NB4 (cell line): ENCODE data around the gene CACNA2D3.

Experiments used
- DNase-seq: peaks from one replicate; pipeline ENCODE4 v3.0.0; 2010; ENCODE audit warnings: low read depth
- H3K4me3 ChIP-seq: one replicate; pipeline ENCODE4 v1.5.1; 2011; ENCODE audit warnings: mild to moderate bottlenecking, low read depth, low read length, moderate library complexity
- MYC ChIP-seq: IDR thresholded peaks from 2 replicates; pipeline ENCODE4 v1.6.1; 2011; ENCODE audit warnings: low read depth, low read length
- POLR2A ChIP-seq: IDR thresholded peaks from 2 replicates; pipeline ENCODE4 v1.6.1; 2011; ENCODE audit warnings: mild to moderate bottlenecking; ENCODE audit not compliant: insufficient read length; ENCODE audit errors: extremely low read depth
- TF ChIP-seq, protein P1 (sequence below): IDR thresholded peaks from one replicate; pipeline ENCODE4 v1.5.1; 2012; ENCODE audit warnings: low read depth, low read length
- TF ChIP-seq, protein P2 (sequence below): IDR thresholded peaks from 2 replicates; pipeline ENCODE4 v1.6.1; 2011; ENCODE audit warnings: low read depth, low read length

Gene CACNA2D3

DNA sequence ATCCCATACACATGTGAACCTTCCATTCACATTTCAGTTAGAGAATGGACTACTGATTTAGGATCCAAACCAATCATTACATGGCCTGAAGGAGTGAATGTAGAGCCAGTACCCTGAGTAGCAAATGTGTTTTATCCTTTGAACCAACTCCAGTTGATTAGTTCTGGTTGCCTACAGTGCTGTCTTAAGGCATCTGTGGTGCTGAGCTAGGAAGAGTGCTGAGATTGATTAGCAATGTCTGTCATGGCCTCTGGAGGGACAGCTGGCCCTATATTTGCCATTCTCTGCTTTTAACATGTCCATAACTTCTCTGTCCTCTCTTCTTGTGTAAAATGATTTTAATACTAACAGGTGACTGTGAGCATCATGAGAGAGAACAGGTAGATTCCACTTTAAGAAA, 794.4 kb downstream of the CACNA2D3 start:
- DNase-seq, result no peak
- no peak overlapping the region for H3K4me3 ChIP-seq
- TF ChIP-seq MYC, result no peak
- TF ChIP-seq, protein P1, sequence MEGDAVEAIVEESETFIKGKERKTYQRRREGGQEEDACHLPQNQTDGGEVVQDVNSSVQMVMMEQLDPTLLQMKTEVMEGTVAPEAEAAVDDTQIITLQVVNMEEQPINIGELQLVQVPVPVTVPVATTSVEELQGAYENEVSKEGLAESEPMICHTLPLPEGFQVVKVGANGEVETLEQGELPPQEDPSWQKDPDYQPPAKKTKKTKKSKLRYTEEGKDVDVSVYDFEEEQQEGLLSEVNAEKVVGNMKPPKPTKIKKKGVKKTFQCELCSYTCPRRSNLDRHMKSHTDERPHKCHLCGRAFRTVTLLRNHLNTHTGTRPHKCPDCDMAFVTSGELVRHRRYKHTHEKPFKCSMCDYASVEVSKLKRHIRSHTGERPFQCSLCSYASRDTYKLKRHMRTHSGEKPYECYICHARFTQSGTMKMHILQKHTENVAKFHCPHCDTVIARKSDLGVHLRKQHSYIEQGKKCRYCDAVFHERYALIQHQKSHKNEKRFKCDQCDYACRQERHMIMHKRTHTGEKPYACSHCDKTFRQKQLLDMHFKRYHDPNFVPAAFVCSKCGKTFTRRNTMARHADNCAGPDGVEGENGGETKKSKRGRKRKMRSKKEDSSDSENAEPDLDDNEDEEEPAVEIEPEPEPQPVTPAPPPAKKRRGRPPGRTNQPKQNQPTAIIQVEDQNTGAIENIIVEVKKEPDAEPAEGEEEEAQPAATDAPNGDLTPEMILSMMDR, result no peak
- no peak for TF ChIP-seq POLR2A
- TF ChIP-seq, protein P2, sequence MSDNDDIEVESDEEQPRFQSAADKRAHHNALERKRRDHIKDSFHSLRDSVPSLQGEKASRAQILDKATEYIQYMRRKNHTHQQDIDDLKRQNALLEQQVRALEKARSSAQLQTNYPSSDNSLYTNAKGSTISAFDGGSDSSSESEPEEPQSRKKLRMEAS, result no peak

DNA sequence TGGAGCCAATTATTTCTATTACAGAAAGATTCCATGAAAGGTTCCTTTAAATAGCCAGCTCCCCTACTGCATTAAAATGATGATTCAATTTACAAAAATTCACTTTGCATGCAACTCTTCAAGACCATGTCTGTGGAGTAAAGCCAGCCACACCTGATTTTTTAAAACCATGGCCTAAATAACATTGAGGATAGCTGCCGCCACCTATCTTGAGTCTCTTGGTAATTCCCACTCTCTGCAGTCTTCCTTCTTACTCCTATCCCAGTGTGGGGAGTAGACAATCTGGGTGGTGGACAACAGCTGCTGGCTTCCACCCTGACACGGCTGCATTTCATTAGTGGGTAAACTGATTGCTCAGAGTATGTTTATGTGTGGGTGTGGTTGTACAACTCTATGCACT, 794.8 kb downstream of the CACNA2D3 start:
- no peak overlapping the region for H3K4me3 ChIP-seq
- no peak for DNase-seq
- TF ChIP-seq, protein P1, result no peak
- TF ChIP-seq POLR2A, result no peak
- TF ChIP-seq, protein P2, result no peak

DNA sequence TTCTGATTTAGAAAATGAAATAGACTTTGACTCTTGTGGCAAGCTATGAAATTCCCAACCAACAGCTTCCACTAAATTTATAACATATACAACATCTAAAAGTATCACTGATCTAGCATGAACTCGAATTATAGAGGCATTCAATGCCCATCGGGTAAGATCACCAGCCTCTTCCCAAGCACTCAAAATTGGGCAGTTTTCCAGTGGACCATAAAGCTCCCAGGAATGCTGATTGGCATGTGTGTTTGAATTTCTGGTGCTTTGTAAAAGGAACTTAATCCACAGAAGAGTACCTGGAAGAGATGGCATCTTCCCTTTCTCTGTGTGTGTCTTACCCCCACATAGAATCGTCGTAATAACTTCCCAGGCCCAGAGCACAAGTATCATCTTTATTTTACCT, 795.5 kb downstream of the CACNA2D3 start:
- DNase-seq, result no peak
- no peak for TF ChIP-seq MYC
- TF ChIP-seq, protein P1, result no peak
- TF ChIP-seq POLR2A, result no peak
- TF ChIP-seq, protein P2, result no peak
- no peak overlapping the region for H3K4me3 ChIP-seq

DNA sequence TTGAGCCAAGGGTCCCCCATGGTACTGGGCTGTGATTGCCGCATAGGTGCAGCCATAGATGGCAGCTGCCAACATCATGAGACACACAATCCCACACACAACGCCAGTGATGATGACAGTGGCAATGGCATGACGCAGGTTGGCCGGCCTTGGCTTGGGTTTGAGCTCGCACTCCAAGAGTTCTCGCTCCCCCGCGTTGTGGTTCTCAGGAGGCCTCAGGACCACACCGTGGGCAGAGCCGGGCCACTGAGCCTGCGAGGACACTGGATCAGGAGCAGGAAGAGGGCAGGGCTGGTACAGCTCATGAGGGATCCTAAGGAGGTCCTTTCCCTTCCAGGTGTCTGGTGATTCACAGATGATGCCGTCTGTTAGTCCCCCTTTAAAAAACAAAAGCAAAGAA, 796.2 kb downstream of the CACNA2D3 start:
- no peak overlapping the region for H3K4me3 ChIP-seq
- TF ChIP-seq POLR2A (no peak), MYC (no peak)
- TF ChIP-seq, protein P1, result no peak
- TF ChIP-seq, protein P2, result no peak
- DNase-seq, result no peak

DNA sequence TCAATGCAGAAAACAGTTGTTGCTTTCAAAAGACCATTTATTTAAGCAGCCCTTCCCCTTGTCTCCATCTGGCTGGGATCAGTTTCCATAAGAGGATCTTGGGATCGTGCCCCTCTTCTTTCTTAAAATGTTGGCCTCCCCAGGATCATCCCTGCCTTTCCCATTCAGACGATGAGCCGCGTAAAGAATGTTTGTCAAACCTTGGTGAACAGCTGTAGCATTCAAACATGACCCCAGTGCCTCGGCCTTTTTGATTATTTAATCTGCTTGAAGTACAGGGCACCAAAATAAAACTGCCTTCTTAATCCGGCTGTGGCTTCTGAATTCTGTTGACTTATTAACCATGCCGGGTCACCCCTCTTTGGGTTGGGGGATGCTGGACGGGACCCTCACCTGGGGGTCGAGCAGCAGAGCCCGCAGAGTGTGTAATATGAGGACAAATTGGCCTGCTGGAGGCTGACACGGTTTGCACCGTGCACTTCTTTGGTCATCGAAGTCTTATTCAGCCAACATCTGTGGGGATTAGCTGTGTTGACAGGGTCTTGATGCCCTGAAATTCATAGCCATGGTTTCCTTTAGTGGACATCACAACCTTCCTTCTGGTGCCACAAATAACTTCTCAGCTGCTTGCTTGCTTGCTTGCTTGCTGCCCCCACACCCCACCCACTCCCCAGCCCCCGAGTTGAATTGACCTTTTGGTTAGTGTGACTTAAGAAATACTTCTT, 805.9 kb downstream of the CACNA2D3 start, which contains the start of gene LRTM1:
Gene LRTM1 (minus strand): TSS at position 14 of the 725 bp plus-strand sequence. CDS start 148 bp downstream, outside the sequence.
- TF ChIP-seq POLR2A, result no peak
- TF ChIP-seq, protein P1, result no peak
- no peak for TF ChIP-seq MYC
- TF ChIP-seq, protein P2, result no peak
- H3K4me3 ChIP-seq, result no peak within 1 kb of the TSS
- DNase-seq, result no peak
